HTR-8/SVneo (cell line): ENCODE data around the gene ZNF609.
"Not testable (repeated sequence)": the region's sequence is repeated elsewhere in the genome, so short reads cannot be mapped to it uniquely, and the experiment has no call there.

Experiments used
- DNase-seq: peaks from one replicate; pipeline ENCODE4 v3.0.0; 2011; ENCODE audit warnings: low spot score, mixed read lengths; ENCODE audit not compliant: insufficient read length
- FAIRE-seq: peaks from 2 replicates; lab custom pipeline; 2011; peaks lifted over from hg19 to GRCh38; lab: Jason Lieb, UNC

The ZNF609 gene

GRCh38 chr15:64610257-64610919, 150.0 kb downstream of the ZNF609 start:
- DNase-seq (no peak), FAIRE-seq (no peak)

DNA sequence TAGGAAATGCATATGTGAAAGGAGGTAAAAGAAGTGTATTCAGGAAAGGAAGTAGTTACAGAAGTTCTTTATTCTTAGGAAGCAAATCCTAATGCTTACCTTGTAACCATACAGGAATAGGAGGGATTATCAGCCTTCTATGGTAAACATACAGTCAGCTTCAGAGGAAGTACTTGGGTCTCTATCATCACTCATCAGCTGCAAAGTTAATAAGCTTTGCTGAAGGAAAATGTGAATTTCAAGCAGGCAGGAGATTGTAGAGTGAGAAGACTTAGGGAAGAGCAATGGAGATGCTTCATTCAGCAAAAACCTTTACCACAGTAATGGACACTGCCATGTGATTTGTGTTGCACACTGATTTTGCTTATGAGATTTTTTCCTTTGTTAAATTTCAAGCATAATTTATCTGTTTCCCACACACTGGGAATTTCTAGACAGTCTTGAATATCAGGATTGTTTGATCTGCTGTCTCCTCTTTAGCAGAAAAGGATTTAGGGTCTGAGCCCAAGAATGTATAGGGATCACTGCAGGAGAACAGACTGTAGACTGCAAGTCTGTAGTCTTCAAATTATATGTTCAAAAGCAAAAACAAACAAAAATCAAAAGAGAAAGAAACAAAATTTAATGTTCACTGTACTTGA, 150.8 kb downstream of the ZNF609 start:
- FAIRE-seq (no peak), DNase-seq (no peak)

- FAIRE-seq (no peak), DNase-seq (no peak)
These were observed 154.1 kb downstream of the ZNF609 start for GRCh38 chr15:64614519-64614918.

GRCh38 chr15:64617727-64618126, 157.3 kb downstream of the ZNF609 start:
- FAIRE-seq = no peak
- no peak for DNase-seq

GRCh38 chr15:64618138-64618537, 157.8 kb downstream of the ZNF609 start:
- no peak for FAIRE-seq
- DNase-seq = no peak

DNA sequence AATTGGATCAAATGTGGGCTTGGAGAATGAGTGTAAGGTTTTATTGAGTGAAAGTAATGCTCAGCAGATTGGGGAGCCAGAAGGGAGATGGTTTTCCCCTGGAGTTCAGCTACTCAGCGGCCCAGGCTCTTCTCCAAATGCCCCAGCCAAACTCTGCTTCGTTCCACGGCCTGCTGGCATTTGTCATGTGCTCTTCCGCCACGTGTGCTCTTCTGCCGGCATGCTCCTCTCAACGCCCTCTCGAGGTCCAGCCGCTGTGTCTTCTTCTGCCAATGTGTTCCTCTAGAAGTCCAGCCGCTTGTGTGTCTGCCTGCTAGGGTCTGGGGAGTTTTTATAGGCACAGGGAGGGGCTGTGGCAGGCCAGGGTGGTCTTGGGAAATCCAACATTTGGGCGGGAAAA, 158.2 kb downstream of the ZNF609 start:
- no peak for DNase-seq
- FAIRE-seq = no peak

DNA sequence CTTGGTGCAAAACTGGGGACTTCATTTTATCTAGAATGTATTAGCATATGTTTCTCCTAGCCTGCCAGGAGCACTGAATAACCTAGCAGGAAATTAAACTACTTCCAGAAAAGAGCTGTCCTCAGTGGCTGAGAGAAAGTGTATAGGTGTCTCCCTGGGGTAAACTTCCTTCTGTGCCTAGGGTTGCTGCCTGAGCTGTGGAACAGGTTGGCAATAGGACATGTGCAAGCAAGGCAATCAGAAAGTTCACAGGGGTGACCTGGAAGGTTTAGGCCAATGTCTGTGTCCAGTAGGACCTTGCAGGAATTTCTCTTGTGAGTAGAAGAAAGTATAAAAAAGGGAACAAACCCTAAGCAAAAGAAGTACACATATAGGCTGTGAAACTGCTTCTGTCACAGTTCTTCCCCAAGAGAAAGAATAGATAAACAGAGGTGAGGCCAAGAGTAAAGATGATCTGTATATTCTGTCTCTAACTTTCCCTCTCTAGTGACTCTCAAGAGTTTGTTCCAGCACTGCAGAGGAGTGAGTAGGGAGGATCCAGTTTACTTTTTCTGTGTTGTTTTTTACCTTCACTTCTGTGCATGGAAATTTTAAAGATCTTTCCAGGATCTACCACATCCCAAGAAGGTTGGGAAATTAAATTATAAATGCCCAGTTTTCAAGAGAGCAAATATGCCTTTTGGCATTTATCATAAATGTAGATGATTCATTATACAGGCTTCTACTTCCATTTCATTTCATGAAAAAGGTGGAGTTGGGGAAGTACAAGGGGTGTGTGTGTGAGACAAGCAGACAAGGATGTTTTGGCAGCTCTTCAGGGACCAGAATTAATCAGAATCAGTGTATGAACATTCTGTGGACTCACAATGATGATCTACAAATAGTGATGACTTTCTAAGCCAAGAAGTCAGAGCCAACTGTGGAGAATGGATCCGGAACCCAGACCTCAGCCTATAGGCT, 159.8 kb downstream of the ZNF609 start:
- no peak for FAIRE-seq
- no peak for DNase-seq

GRCh38 chr15:64621056-64621455, 160.7 kb downstream of the ZNF609 start:
- DNase-seq = no peak
- FAIRE-seq = no peak

DNA sequence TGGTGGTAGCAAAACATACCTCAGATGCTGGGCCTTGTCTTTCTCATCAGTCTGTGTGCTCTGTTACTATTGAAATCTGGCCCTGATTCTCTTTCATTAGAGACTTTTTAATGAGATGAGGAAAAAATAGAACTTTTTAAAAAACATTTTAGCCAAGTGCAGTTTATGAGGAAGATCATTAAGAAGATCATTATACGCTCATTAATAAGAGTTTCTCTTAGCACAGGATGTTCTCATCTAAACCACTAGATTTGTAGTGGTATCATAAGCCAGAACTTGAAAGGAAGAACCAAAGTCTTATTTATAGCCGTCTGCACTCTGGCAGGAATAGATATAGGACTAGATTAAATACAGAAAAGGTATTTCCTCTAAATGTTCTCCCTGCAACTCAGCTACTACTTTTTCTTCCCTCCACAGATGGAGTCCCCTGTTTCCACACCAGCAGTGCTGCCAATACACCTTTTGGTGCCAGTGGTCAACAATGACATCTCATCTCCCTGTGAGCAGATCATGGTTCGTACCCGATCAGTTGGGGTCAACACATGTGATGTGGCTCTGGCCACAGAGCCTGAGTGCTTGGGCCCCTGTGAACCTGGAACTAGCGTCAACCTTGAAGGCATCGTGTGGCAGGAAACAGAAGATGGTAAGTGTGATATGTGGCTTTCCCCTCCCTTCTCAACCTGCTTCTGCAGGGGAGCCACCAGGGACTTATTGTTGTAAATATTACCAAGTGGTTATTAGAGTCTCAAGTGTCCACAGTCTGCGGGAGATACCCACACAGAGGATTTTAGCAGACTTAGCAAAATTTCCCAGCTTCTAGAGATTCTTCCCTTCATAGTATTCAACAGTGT, 162.3 kb downstream of the ZNF609 start:
- DNase-seq (no peak), FAIRE-seq (no peak)

GRCh38 chr15:64623347-64623996, 163.1 kb downstream of the ZNF609 start:
- DNase-seq = no peak
- no peak for FAIRE-seq

DNA sequence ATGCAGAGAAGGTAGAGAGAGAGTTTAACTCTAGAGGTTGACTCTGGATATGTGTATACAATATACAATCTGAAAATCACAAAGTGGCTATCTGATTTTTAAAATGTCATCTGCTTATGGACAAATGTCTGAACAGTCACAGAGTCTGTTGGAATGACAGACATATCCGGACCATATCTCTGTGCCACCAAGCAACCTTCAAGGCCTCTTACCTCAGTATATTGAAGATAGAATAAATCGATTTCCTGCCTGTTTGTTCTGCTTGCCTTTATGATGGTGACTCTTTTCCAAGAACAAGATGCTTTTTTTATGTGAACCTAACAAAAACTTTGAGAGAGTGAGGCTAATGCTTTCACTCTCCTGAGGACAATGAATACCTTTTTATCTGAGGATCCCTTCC, 163.9 kb downstream of the ZNF609 start:
- DNase-seq (no peak), FAIRE-seq (no peak)

GRCh38 chr15:64629063-64629462, 168.7 kb downstream of the ZNF609 start:
- FAIRE-seq = no peak
- DNase-seq = no peak

DNA sequence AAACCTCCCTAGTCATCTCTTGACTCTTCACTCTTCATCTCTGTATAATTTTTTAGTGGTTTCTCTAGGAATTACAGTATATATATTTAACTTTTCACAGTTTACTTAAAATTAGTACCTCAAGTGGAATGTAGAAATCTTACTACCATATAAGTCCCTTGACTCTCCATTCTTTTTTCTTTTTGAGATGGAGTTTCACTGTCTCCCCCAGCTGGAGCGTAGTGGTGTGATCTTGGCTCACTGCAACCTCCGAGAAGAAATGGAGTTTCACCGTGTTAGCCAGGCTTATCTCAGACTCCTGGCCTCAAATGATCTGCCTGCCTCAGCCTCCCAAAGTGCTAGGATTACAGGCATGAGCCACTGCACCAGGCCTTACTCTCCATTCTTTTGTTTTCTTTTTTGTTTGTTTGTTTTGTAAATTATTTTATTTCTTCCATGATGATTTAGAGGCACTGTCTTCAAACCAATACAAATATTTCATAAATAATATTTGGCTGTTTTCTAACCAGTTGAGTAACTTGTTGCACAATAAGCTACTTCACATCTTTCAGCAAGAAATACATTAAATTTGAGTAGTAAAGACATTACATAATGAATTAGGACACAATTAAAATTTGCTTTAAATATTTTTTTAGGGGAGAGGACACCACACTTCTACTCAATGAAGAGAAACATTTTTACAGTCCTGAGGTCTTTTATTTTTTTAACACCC, 170.2 kb downstream of the ZNF609 start:
- FAIRE-seq (no peak), DNase-seq (no peak)

DNA sequence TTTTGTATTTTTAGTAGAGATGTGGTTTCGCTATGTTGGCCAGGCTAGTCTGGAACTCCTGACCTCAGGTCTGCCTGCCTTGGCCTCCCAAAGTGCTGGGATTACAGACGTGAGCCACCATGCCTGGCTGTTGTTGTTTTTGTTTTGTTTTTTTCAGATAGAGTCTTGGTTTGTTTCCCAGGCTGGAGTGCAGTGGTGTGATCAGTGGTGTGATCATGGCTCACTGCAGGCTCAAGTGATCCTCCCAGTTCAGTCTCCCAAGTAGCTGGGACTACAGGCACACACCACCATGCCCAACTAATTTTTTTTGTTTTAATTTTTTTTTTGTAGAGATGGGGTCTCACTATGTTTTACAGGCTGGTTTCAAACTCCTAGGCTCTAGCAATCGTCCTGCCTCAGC, 172.3 kb downstream of the ZNF609 start:
- not testable (repeated sequence) for FAIRE-seq, DNase-seq

- FAIRE-seq (no peak), DNase-seq (no peak)
These were observed 173.0 kb downstream of the ZNF609 start for GRCh38 chr15:64633332-64633731.

DNA sequence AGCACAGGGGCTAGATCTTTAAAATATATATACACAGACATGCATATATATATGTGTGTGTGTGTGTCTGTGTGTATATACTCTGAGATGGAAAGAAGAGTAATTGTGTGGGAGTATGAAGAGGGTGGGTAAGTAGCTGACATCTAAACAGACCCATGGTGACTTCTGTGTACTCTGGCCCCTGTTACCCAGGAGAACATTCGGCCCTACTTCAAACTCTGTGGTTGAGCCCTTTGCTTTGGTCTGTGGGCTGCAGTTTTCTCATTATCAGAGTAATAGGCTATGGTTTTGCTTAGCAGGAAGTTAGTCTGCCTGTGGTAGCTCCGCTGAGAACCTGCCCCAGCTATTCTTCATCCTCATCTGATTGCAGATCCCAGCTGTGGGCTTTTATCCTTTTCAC, 173.6 kb downstream of the ZNF609 start:
- DNase-seq (no peak), FAIRE-seq (no peak)

DNA sequence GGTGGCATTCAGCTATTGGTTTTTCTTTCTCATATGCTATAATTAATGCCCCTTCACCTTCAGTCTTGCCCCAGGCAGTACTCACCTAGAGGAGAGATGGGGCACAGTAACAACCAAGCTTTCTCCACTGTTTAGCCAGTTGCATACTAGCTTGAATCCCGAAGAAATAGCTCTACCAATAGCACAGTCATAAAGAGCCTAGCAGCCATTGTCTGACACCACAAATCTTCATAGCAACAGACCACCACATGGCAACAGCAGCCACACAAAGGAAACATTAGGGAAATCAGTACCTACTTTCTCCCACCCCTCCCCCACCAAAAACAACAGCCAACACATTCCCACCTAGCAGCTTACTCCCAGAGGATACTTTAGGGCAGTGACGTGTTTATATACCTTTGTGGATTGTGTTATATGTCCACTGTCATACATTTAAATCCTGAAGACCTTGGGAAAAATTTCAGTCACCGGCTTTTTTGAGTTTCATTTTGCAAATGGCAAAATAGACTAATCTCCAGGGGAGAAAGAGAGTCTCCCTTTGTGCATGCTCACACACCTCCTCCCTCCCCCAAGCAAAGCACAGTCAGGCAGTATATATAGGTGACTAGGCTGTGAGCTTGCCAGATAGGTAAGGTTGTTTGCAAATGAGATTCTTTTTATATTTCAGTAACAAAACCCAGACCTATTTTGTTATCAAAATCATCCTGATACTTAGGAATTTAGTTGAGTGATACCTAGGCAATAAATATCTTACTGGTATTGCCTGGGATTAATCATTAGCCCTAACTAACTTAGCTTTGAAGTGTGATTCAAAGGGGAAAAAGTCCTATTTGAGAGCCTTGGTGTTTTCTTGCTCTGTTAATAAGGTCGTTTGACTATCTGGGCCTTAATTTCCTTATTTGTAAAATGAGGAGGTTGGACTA, 174.5 kb downstream of the ZNF609 start:
- FAIRE-seq (no peak), DNase-seq (no peak)
